Loucy (cell line): Measurements from ENCODE around the gene GABRG3.

Experiments
- H2AFZ ChIP-seq: fragments of 200-600 bp; sonication (generic); 2 replicates; pipeline ENCODE4 v1.6.0; 2016; ENCODE audit warnings: antibody characterized with exemption, mild to moderate bottlenecking, low read length, moderate library complexity
- H3F3A ChIP-seq: fragments of 200-600 bp; 2 replicates; pipeline ENCODE4 v1.6.0; 2016; ENCODE audit warnings: antibody characterized with exemption, low read depth, mild to moderate bottlenecking
- H3K27me3 ChIP-seq: fragments of 200-600 bp; sonication (generic); 2 replicates; pipeline ENCODE4 v1.6.1; 2014; ENCODE audit warnings: low read length, mild to moderate bottlenecking; ENCODE audit not compliant: insufficient read depth, poor library complexity, severe bottlenecking
- H3K36me3 ChIP-seq: fragments of 200-600 bp; sonication (generic); 2 replicates; pipeline ENCODE4 v1.6.1; 2016; ENCODE audit warnings: low read length; ENCODE audit not compliant: insufficient read depth
- H3K4me1 ChIP-seq: fragments of 200-600 bp; sonication (generic); 2 replicates; pipeline ENCODE4 v1.5.1; 2014; ENCODE audit warnings: low read length, mild to moderate bottlenecking; ENCODE audit not compliant: insufficient read depth, poor library complexity, severe bottlenecking
- H3K4me2 ChIP-seq: fragments of 200-600 bp; sonication (generic); 2 replicates; pipeline ENCODE4 v1.6.0; 2014; ENCODE audit warnings: antibody characterized with exemption, low read length, low read depth, mild to moderate bottlenecking; ENCODE audit not compliant: poor library complexity, severe bottlenecking
- H3K4me3 ChIP-seq: fragments of 200-600 bp; sonication (generic); 2 replicates; pipeline ENCODE4 v1.5.1; 2014; ENCODE audit warnings: low read length, mild to moderate bottlenecking, mixed read lengths; ENCODE audit not compliant: poor library complexity, severe bottlenecking
- H3K79me2 ChIP-seq: fragments of 200-600 bp; sonication (generic); 2 replicates; pipeline ENCODE4 v1.6.1; 2014; ENCODE audit warnings: low read length; ENCODE audit not compliant: insufficient read depth
- H3K9ac ChIP-seq: fragments of 200-600 bp; sonication (generic); 2 replicates; pipeline ENCODE4 v1.6.0; 2014; ENCODE audit warnings: mild to moderate bottlenecking, low read depth, low read length, moderate library complexity; ENCODE audit not compliant: poor library complexity, severe bottlenecking
- H3K9me2 ChIP-seq: fragments of 200-600 bp; sonication (generic); replicated peaks from 2 replicates; pipeline ENCODE4 v1.6.1; 2016; ENCODE audit warnings: low read depth, low read length, mixed read lengths
- H3K9me3 ChIP-seq: fragments of 200-600 bp; sonication (generic); 2 replicates; pipeline ENCODE4 v1.6.1; 2014; ENCODE audit warnings: mild to moderate bottlenecking, antibody characterized with exemption, low read length, low read depth; ENCODE audit not compliant: insufficient read depth
- H4K20me1 ChIP-seq: fragments of 200-600 bp; sonication (generic); 2 replicates; pipeline ENCODE4 v1.6.0; 2014; ENCODE audit warnings: antibody characterized with exemption, low read length, mild to moderate bottlenecking; ENCODE audit not compliant: insufficient read depth, poor library complexity, severe bottlenecking
- EZH2phosphoT487 ChIP-seq: fragments of 200-600 bp; IDR thresholded peaks from 2 replicates; pipeline ENCODE4 v1.6.1; 2018; ENCODE audit warnings: antibody characterized with exemption, mild to moderate bottlenecking, moderate library complexity, borderline replicate concordance
- TF ChIP-seq, protein P1 (sequence below): fragments of 200-600 bp; sonication (generic); conservative IDR thresholded peaks from 2 replicates; pipeline ENCODE4 v1.5.1; 2014; ENCODE audit warnings: mild to moderate bottlenecking, antibody characterized with exemption, low read length

The GABRG3 gene

DNA sequence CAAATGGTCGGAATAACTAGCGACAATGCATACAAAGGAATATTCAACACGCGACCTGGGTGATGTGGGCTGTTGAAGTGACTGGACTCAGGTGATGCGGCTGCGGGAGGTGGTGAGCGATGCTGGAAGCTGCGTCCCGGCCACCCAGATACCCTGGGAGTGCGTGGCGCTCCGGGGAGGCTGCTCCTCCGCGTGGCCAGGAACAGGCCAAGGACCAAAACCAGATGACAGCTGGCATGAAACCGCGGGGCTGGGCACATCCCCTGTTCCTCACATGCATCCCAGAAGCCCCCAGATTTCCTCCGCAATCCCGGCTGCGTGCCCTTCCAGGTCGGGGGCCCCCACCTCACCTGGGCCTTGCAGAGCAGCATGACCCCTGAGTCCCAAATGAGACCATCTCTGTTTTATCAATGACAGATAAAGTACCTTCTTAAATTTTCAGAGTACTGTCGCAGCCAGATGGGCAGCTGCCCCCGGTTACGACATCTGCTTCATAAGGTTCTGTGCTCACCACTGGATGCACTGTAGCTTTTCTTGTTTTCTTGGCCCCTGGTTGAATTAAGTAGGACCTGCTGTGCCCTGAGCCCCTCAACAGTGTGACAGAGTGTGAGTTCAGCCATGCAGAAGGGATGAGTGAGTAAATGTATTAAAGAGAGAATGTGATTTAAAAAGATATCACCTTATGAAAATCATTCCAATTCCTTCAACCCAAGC lies 278.2 kb downstream of the GABRG3 start:
- H3K27me3 ChIP-seq: no peaks in the 10 kb centered on the region
- H3K36me3 ChIP-seq: no peaks in the 10 kb centered on the region
- H3K4me1 ChIP-seq: no peaks in the 10 kb centered on the region
- H3K4me3 ChIP-seq: no peak overlapping the region
- H3F3A ChIP-seq: no peaks in the 10 kb centered on the region
- no peak overlapping the region for H3K4me2 ChIP-seq
- no peaks in the 10 kb centered on the region for H4K20me1 ChIP-seq
- H3K9ac ChIP-seq: no peak overlapping the region
- TF ChIP-seq EZH2phosphoT487: no peak
- TF ChIP-seq, protein P1, sequence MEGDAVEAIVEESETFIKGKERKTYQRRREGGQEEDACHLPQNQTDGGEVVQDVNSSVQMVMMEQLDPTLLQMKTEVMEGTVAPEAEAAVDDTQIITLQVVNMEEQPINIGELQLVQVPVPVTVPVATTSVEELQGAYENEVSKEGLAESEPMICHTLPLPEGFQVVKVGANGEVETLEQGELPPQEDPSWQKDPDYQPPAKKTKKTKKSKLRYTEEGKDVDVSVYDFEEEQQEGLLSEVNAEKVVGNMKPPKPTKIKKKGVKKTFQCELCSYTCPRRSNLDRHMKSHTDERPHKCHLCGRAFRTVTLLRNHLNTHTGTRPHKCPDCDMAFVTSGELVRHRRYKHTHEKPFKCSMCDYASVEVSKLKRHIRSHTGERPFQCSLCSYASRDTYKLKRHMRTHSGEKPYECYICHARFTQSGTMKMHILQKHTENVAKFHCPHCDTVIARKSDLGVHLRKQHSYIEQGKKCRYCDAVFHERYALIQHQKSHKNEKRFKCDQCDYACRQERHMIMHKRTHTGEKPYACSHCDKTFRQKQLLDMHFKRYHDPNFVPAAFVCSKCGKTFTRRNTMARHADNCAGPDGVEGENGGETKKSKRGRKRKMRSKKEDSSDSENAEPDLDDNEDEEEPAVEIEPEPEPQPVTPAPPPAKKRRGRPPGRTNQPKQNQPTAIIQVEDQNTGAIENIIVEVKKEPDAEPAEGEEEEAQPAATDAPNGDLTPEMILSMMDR: no peak
- no peaks in the 10 kb centered on the region for H3K79me2 ChIP-seq
- peaks cover 6% of the 10 kb centered on the region; the same call in 1 of the 2 replicates for H3K9me3 ChIP-seq
- no peak overlapping the region for H2AFZ ChIP-seq
- no peaks in the 10 kb centered on the region for H3K9me2 ChIP-seq

DNA sequence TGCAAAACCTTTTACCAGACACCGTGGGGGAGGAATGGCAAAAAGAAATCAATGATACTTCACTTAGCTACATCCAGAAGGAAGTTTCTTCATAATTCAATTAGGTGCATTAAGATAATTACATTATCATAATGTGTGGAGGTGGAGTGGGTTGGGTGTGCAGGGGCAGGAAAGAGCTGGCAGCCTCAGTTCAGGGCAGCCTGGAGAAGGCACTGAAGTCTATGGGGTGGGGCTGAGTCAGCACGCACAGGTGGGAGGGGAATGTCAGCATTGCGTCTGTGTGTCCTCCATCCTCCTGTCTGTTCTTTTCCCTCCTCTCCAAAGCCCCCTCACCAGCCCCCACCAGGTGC lies 278.8 kb downstream of the GABRG3 start:
- H3F3A ChIP-seq: no peaks in the 10 kb centered on the region
- no peaks in the 10 kb centered on the region for H3K79me2 ChIP-seq
- peaks cover 6% of the 10 kb centered on the region; the same call in 1 of the 2 replicates for H3K9me3 ChIP-seq
- TF ChIP-seq EZH2phosphoT487: no peak
- TF ChIP-seq, protein P1: no peak
- H4K20me1 ChIP-seq: no peaks in the 10 kb centered on the region
- no peak overlapping the region for H2AFZ ChIP-seq
- H3K36me3 ChIP-seq: no peaks in the 10 kb centered on the region
- no peaks in the 10 kb centered on the region for H3K9me2 ChIP-seq
- no peak overlapping the region for H3K4me2 ChIP-seq
- H3K9ac ChIP-seq: no peak overlapping the region
- H3K4me1 ChIP-seq: no peaks in the 10 kb centered on the region
- no peaks in the 10 kb centered on the region for H3K27me3 ChIP-seq
- no peak overlapping the region for H3K4me3 ChIP-seq

DNA sequence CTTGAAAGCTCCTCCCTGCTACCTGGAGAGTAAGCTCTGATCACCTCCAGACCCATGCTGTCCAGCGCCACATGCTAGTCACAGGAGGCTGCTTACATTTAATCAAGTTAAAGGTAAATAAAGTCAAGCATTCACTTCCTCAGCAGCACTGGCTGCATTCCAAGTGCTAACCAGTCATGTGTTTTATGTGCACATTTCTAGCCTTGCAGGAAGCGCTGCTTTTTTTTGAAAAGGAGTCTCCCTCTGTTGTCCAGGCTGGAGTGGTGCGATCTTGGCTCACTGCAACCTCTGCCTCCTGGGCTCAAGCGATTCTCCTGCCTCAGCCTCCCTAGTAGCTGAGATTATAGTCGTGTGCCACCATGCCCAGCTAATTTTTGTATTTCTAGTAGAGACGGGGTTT lies 279.2 kb downstream of the GABRG3 start:
- Histone ChIP-seq H3K36me3 (no peaks in the 10 kb centered on the region), H3K27me3 (no peaks in the 10 kb centered on the region), H3K9me3 (peaks cover 6% of the 10 kb centered on the region; the same call in 1 of the 2 replicates), H3K4me2 (no peak overlapping the region), H3K9me2 (no peaks in the 10 kb centered on the region), H2AFZ (no peak overlapping the region), H3K4me1 (no peaks in the 10 kb centered on the region), H3K4me3 (no peak overlapping the region), H3K79me2 (no peaks in the 10 kb centered on the region), H4K20me1 (no peaks in the 10 kb centered on the region), H3F3A (no peaks in the 10 kb centered on the region), H3K9ac (no peak overlapping the region)
- TF ChIP-seq, protein P1: no peak
- no peak for TF ChIP-seq EZH2phosphoT487
